ENCODE data around the gene PDZD2.

- TF ChIP-seq POLR2A (IDR thresholded peaks at IDR 0.05) = no peak
- TF ChIP-seq CTCF (IDR thresholded peaks at IDR 0.05) = no peak
Observed at GRCh38 chr5:31866166-31866565, 227.2 kb downstream of the PDZD2 start.

Data from stomach (tissue), 4 donors.